NT2/D1 (cell line): Measurements from ENCODE around the gene ANKRD22.

ENCODE experiments used
- DNase-seq: peaks from one replicate; pipeline ENCODE4 v3.0.0-alpha.2; 2011; ENCODE audit warnings: low read depth, low spot score
- H3K27me3 ChIP-seq: 2 replicates; pipeline ENCODE4 v1.6.0; 2011; ENCODE audit warnings: mild to moderate bottlenecking; ENCODE audit not compliant: insufficient read length, insufficient read depth
- H3K36me3 ChIP-seq: 2 replicates; pipeline ENCODE4 v1.6.1; 2011; ENCODE audit warnings: mild to moderate bottlenecking, low read length, mixed read lengths; ENCODE audit not compliant: insufficient read depth, insufficient read length
- H3K4me1 ChIP-seq: 2 replicates; pipeline ENCODE4 v1.5.1; 2011; ENCODE audit not compliant: insufficient read depth, insufficient read length
- H3K4me3 ChIP-seq: 2 replicates; pipeline ENCODE4 v1.5.1; 2011; ENCODE audit warnings: low read depth; ENCODE audit not compliant: insufficient read length
- H3K9ac ChIP-seq: 2 replicates; pipeline ENCODE4 v1.6.0; 2011; ENCODE audit warnings: low read depth; ENCODE audit not compliant: insufficient read length
- H3K9me3 ChIP-seq: 2 replicates; pipeline ENCODE4 v1.5.1; 2011; ENCODE audit warnings: mild to moderate bottlenecking, low read length; ENCODE audit not compliant: insufficient read depth
- SUZ12 ChIP-seq: IDR thresholded peaks from 2 replicates; pipeline ENCODE4 v1.6.1; 2011; ENCODE audit not compliant: insufficient read length, insufficient read depth; ENCODE audit errors: extremely low read depth
- YY1 ChIP-seq: IDR thresholded peaks from 2 replicates; pipeline ENCODE4 v1.6.1; 2011; ENCODE audit not compliant: insufficient read length, insufficient read depth
- ZNF274 ChIP-seq: IDR thresholded peaks from 2 replicates; pipeline ENCODE4 v1.6.1; 2011; ENCODE audit warnings: mild to moderate bottlenecking, low read depth, low read length

ANKRD22 gene

DNA sequence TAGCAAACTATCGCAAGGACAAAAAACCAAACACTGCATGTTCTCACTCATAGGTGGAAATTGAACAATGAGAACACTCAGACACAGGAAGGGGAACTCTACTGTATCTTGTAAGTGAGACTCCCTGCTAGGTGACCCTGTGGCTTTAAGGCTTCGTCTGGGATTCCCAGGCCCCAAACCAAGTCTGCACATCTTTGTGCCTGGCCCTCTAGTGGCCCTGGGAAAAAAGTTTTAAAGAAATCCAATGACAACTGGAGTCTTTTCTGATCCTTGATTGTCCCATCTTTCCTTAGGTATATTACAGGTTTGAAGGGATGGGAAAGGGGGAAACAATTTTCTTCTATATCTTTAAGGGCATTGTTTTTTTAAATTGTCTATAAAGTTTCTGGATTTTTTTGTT, 59.7 kb downstream of the ANKRD22 start:
- Histone ChIP-seq H3K9ac (no peak overlapping the region), H3K27me3 (no peaks in the 10 kb centered on the region), H3K36me3 (no peaks in the 10 kb centered on the region), H3K4me3 (no peak overlapping the region), H3K9me3 (no peaks in the 10 kb centered on the region), H3K4me1 (no peaks in the 10 kb centered on the region)
- no peak for DNase-seq
- TF ChIP-seq ZNF274, result no peak
- no peak for TF ChIP-seq SUZ12
- TF ChIP-seq YY1, result no peak

DNA sequence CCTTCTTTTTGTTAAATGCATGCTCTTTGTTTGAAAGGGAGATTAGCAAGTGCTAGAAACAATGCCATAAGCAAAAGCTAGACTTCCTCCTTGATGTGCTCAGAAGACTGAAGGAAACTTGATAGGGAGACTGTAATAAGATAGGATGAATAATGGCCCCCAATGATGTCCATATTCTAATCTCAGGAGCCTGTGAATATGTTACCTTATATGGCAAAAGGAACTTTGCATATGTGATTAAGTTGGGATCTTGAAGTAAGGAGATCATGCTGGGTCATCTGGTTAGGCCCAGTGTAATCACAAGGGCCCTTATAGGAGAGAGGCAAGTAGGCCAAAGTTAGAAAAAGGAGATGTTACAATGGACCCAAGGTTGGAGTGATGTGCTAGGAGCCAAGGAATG, 62.7 kb downstream of the ANKRD22 start:
- no peak for DNase-seq
- H3K27me3 ChIP-seq, result no peaks in the 10 kb centered on the region
- no peaks in the 10 kb centered on the region for H3K4me1 ChIP-seq
- no peak overlapping the region for H3K4me3 ChIP-seq
- H3K36me3 ChIP-seq, result no peaks in the 10 kb centered on the region
- no peak overlapping the region for H3K9ac ChIP-seq
- TF ChIP-seq ZNF274 (no peak), YY1 (no peak), SUZ12 (no peak)
- H3K9me3 ChIP-seq, result no peaks in the 10 kb centered on the region

DNA sequence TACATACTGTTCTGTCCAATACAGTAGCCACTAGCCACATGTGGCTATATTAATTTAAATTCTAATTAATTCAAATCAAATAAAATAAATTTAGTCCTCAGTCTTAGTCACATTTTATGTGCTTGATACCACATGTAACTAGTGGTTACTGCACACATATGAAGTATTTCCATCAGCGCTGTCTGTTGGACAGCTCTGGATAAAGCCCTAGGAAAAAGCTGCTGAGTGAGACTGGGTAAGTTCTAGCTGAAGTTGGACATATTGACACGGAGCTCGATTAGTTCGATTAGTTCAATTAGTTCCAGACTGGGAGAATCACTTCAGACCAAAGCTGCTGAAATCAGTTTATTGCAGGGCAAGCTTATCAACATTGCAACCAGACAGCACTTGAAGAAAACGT, 64.2 kb downstream of the ANKRD22 start:
- no peaks in the 10 kb centered on the region for H3K4me1 ChIP-seq
- DNase-seq, result no peak
- H3K9me3 ChIP-seq, result no peaks in the 10 kb centered on the region
- no peaks in the 10 kb centered on the region for H3K27me3 ChIP-seq
- H3K4me3 ChIP-seq, result no peak overlapping the region
- no peak overlapping the region for H3K9ac ChIP-seq
- no peak for TF ChIP-seq ZNF274
- TF ChIP-seq SUZ12, result no peak
- TF ChIP-seq YY1, result no peak
- no peaks in the 10 kb centered on the region for H3K36me3 ChIP-seq

DNA sequence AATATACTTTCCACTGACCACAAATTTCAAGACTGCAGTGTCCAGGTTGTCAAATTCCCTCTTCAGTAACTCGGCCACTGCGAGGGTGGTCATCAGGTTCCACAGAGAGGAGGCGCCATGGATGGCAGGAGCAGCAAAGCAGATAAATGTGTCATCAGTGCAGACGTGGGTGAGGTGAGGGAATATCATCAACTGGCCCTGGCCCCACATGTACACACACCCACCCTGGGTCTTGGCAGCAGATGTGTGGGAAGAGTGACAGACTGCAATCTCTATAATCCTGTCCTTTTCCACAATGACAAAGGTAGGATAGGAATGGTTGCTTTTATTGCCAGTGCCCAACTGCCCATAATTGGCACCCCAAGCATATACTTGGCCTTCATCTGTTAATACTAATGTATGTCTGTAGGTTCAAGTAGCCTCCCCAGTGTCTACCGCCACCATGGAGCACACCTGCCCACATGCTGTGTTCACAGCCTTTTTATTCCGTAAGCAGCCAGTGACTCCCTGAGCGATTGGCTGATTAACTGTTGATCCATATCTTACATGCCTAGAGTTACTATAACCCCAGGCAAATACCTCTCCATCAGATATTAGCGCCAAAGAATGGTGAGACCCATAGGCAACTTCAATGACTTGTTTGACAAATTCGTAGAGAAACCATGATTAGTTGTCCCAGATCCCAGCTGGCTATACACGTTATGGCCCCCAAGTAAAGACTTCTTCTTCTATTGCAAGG, 65.4 kb downstream of the ANKRD22 start:
- H3K27me3 ChIP-seq, result no peaks in the 10 kb centered on the region
- no peaks in the 10 kb centered on the region for H3K36me3 ChIP-seq
- no peak for TF ChIP-seq SUZ12
- TF ChIP-seq YY1, result no peak
- no peak for TF ChIP-seq ZNF274
- no peak overlapping the region for H3K9ac ChIP-seq
- no peaks in the 10 kb centered on the region for H3K9me3 ChIP-seq
- no peak overlapping the region for H3K4me3 ChIP-seq
- no peak for DNase-seq
- no peaks in the 10 kb centered on the region for H3K4me1 ChIP-seq

DNA sequence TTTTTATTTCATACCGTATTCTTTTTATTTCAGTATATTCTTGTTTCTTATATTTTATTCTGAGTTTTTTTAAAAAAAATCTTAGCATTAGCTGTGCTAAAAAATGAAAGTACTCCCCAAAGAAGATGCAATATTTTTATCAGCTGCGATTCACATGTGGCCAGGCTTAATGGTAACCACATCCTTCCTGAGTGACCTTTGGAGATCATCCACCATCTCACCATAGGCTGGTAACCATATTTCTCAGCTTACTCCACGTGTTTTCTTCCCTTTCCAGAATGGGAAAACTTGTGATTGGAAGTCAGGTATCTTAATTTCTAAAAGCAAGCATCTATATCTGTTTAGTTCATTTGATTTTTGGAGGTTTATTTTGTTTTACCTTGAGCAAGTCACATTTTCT, 67.9 kb downstream of the ANKRD22 start:
- TF ChIP-seq YY1 (no peak), ZNF274 (no peak)
- no peaks in the 10 kb centered on the region for H3K9me3 ChIP-seq
- H3K4me3 ChIP-seq, result no peak overlapping the region
- no peak overlapping the region for H3K9ac ChIP-seq
- H3K4me1 ChIP-seq, result no peaks in the 10 kb centered on the region
- H3K27me3 ChIP-seq, result no peaks in the 10 kb centered on the region
- DNase-seq, result no peak
- H3K36me3 ChIP-seq, result no peaks in the 10 kb centered on the region

DNA sequence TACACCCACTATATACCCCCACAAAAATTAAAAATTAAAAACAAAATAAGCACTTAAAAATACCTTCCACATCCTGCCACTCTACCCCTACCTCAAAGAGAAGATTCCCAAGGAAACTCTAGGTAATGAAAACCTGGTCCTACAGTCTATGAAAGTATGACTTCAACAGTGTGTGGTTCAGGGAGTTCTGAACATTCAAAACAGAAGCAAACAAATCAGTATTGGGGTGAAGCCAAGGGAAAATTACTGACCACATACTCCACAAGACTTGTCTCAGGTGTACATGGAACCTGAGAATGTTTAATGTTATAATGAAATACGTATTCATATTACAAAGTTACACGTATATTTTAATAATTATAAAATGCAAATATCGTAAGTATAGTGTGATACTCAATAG, 69.4 kb downstream of the ANKRD22 start:
- H3K9me3 ChIP-seq, result no peaks in the 10 kb centered on the region
- H3K9ac ChIP-seq, result no peak overlapping the region
- no peak for DNase-seq
- H3K36me3 ChIP-seq, result no peaks in the 10 kb centered on the region
- no peaks in the 10 kb centered on the region for H3K4me1 ChIP-seq
- no peak overlapping the region for H3K4me3 ChIP-seq
- no peaks in the 10 kb centered on the region for H3K27me3 ChIP-seq
- TF ChIP-seq SUZ12, result no peak
- TF ChIP-seq ZNF274, result no peak
- no peak for TF ChIP-seq YY1

DNA sequence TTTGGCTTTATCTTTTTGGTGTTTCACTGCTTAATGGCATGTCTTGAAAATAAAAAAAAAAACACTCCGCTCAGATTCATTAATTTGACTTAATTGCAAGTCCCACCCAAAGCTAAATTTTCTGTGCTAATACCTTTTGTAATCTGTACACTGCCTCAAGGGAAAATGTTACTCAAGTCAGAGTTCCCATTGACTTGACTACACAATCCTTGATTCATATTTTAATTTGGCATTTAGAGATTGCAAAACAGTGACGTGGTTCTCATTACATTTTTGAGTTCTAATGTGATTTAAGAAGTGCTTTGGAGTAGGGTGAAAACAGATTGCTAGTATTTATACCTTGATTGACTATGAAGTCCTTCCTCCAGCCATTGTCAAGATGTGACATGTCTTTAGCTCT, 70.4 kb downstream of the ANKRD22 start:
- no peak overlapping the region for H3K9ac ChIP-seq
- H3K4me3 ChIP-seq, result no peak overlapping the region
- H3K36me3 ChIP-seq, result no peaks in the 10 kb centered on the region
- no peaks in the 10 kb centered on the region for H3K4me1 ChIP-seq
- no peak for DNase-seq
- H3K27me3 ChIP-seq, result no peaks in the 10 kb centered on the region
- no peaks in the 10 kb centered on the region for H3K9me3 ChIP-seq
- TF ChIP-seq SUZ12 (no peak), ZNF274 (no peak), YY1 (no peak)
